ENCODE results near the gene HADHA.
"Not testable (repeated sequence)": the region's sequence is repeated elsewhere in the genome, so short reads cannot be mapped to it uniquely, and the experiment has no call there.

HADHA gene

DNA sequence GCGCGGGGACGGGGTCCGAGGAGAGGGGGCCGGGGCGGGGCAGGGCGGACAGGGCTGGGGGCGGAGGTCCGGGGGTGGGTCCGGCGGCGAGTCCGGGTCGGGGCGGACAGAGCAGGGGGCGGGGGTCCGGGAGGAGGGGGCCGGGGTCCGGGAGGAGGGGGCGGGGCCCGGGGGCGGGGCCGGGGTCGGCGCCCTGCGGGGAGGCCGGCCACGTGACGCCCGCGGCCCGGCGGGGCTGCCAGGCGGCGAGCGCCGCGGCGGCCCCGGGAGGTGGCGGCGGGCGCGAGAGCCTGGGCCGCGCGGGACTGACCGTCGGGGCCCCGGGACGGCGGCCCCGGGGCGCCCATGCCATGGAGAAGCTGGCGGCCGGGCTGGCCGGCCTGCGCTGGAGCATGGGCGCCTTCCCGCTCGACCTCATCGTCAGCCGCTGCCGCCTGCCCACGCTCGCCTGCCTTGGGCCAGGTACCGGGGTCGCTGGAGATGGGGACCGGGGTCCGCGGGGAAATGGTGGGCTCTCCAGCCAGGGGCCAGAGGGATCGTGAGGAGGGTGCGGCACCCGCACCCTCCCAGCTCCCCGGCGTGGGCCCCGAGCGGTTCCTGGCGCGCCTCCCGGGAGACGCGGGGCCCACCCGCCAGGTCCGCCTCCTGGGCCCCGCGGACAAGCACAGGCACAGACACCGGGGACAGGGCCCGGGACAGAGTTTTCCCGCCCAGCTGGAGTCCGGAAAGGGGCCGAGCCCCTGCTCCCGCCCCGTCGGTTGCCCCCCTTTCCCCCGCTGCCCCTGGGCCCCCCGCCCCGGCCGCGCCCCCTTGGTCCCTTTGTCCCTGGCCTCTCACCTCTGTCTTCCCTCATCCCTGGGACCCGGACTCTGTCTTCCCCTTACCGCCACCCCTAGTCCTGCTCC lies 71.3 kb downstream of the HADHA start, which contains the start of gene GAREM2:
TSS of gene GAREM2 (plus strand) at position 218 of the 905 bp plus-strand sequence. CDS start at position 351, 133 bp downstream.
- DNase-seq = no peak

DNA sequence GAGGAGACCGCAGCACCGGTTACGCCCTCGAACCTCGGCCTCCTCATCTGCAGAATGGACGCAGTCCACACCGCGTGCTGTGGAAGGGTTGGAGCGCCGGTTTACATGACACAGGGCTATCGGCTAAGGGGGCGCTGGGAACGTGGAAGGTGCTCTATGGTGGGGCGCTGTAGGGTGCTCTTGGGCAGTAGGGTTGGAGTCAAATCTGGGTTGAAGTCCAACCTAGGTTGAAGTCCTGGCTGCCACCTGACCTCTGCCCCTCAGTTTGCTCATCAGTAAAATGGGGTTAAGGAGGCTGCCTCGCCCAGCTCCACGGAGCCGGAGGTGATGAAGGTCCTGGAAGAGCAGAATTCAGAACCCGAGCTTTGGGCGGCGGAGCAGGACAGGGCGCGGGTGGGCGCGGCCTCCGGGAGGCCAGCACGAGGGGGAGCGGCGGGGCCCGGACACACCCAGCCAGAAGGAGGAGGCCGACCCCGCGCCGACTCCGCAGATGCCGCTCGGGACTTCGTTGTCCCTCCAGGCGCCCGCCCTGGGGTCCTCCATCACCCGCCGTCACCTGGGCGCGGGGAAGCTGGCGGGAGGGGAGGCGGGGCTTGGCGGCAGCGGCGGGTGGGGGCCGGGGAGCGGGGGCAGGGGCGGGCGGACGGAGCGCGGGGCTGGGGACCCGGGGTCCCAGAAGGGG lies 72.1 kb downstream of the HADHA start:
- DNase-seq = no peak

DNA sequence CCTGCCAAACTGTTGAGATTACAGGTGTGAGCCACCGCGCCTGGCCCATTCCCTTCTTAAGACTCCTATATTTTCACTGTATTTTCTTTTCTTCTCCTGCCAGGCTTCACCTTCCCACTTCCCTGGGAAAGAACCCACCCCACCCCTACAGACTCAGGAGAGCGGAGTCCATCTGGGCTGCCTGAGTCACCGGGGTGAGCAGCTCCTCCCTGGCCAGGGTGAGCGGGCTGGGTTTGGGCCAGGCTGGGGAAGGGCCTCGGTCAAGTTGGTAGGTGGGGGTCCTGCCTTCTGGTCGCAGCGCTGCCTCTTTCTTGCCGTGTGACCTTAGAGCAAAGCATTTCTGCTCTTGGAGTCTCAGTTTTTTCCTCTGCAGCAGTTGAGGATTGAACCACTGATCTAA lies 73.6 kb downstream of the HADHA start:
- DNase-seq = no peak

DNA sequence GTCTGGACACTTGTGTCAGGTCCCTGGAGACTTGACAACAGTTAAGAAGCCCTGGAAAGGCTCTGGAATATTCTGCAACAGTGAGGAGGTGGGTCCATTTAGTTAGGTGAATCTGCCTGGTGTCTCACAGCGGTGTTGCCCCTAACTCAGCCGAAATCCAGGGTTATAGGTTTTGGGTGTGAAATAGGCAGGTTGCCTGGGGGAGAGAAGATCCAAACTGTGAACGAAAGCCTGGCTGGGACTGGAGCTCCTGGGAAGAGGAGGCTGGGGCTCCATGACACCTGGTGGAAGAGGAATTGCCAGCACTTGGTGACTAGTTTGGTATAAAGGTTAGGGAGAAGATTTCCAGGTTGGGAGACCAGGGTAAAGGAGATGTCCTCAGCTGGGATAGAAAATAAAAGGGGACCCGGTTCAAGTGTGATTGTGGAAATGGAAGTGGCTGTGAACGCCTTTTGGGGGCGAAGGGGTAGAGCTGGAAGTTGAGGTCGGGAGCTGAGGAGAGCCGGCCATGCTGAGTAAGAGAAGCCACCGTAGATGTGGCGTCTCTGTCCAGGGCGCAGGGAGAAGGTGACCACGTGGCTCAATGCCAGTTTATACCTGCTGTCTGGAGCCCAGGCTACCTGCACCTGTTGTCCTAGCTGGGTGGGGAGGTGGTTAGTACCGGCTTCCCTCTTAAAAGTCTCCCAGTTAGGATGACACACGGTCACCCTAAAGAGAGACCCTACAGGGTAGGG lies 74.6 kb downstream of the HADHA start:
- no peak for DNase-seq

DNA sequence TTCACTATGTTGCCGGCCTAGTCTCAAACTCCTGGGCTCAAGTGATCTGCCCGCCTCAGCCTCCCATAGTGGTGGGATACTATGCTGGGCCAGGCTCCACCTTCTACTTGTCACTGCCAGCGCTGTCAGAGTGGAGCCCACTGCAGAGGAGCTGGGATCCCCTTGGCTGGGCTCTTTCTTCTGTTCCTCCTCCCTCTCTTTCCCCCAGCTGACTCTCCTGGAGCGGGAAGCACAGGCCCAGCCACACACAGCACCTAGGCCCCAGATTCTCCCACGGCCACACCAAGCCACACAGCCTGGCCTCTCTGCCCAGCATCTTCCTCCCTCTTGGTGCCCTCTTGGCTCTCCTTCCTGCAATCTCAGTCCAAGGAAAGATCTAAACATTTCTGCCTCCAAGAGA lies 75.2 kb downstream of the HADHA start:
- DNase-seq = no peak

DNA sequence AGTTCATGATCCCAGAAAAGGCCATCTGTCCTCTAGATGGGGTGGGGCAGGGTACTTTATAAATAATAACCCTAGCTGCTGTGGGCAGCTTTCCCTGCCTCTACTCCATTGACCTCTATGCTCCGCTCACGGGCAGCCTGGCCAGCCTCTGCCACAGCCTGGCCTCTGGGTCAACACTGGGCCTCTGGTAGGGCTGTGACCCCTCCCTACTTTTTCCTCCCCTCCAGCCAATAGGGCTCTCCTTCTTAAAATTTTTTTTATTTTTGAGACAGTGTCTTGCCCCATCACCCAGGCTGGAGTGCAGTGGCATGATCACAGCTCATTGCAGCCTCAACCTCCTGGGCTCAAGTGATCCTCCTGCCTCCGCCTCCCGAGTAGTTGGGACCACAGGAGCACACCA lies 75.6 kb downstream of the HADHA start:
- DNase-seq = no peak

DNA sequence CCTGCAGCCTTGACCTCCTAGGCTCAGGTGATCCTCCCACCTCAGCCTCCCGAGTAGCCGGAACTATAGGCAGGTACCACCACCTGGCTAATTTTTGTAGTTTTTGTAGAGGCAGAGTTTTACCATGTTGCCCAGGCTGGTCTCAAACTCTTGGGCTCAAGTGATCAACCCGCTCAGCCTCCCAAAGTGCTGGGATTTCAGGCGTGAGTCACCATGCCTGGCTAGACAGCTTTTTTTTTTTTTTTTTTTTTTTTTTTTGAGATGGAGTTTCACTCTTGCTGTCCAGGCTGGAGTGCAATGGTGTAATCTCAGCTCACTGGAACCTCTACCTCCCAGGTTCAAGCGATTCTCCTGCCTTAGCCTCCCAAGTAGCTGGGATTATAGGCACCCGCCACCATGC lies 77.9 kb downstream of the HADHA start:
- DNase-seq = not testable (repeated sequence)

DNA sequence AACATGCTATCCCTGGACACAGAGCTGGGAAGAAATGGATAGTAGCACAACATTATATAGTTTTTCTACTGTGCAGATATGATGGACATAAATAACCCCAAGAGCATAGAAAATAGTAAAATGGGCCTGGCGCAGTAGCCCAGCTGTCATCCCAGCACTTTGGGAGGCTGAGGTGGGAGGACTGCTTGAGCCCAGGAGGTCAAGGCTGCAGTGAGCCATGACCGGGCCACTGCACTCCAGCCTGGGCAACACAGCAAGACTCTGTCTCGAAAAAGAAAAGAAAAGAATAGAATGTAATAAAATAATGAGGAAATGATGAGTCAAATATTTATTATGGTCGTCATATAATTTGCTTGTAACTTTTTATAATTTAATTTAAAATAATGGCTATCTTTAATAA lies 79.0 kb downstream of the HADHA start:
- DNase-seq = no peak

DNA sequence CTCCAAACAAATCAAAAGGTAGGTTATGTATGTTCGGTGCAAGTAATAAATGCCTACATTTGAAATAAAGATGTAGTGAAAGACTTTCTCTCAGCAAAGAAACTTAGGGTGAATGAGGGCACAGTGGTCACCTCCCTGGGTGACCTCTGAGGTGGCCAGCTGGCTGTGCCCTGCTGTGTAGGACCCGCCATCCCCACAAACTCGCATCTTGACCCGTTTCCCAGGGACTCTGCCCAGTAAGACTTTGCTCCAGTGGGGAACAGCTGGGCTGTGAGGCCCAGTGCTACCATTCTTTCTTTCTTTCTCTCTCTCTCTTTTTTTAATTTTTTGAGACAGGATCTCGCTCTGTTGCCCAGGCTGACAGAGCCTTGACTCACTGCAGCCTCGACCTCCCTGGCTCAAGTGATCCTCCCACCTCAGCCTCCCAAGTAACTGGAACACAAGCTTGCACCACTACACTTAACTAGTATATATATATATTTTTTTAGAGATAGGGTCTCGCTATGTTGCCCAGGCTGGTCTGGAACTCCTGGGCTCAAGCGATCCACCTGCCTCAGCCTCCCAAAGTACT lies 79.7 kb downstream of the HADHA start:
- no peak for DNase-seq

DNA sequence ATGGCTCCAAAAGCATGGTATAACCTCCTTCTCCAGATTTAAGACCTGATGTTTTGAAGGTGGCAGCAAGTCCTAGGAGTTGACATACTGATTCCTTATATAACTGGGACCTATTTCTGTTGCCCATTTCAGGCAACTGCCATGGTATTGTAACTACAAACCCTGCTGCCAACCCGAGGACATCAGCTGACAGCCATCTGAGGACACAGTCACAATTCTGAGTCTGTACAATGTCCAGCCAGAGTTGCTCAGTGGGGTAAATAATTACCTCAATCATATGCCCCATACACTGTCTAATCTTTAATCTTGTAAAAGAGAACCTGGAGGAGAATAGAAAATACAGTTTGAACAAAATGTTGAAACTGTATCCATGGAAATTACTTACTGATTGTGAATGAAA lies 80.2 kb downstream of the HADHA start:
- DNase-seq = no peak

DNA sequence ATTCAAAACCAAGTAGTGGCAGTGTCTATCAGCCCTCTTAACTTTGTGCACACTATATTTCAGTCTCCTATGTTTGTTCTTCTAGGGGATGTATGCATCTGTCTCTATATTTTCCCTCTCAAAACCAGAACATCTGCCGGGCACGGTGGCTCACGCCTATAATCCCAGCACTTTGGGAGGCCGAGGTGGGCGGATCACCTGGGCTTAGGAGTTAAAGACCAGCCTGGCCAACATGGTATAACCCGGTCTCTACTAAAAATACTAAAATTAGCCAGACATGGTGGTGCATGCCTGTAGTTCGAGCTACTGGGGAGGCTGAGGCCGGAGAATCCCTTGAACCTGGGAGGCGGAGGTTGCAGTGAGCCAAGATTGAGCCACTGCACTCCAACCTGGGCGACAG lies 81.5 kb downstream of the HADHA start:
- DNase-seq = no peak

DNA sequence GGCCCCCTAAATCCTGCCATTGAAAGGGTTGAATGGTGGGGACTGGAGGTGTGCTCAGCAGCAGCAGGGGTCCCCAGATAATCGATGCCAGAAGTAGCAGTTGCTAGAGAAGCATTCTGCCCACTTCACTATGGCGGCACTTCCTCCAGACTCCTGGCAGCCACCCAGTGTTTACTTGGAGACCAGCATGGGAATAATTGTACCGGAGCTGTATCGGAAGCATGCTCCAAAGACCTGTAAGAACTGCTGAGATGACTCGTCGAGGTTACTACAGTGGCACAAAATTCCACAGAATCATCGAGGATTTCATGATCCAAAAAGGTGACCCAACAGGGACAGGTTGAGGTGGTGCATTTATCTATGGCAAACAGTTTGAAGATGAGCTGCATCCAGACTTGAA lies 82.5 kb downstream of the HADHA start:
- DNase-seq = no peak

DNA sequence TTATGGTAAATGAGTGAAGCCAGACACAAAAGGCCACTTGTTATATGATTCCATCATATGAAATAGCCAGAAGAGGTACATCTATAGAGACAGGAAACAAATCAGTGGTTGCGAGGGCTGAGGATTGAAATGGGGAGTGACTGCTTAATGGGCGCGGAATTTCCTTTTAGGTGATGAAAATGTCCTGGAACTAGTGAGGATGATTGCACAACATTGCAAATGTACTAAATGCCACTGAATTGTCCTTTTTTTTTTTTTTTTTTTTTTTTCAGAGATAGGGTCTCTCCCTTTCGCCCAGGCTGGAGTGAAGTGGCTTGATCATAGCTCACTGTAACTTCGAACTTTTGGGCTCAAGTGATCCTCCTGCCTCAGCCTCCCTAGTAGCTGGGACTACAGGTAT lies 86.9 kb downstream of the HADHA start:
- no peak for DNase-seq

DNA sequence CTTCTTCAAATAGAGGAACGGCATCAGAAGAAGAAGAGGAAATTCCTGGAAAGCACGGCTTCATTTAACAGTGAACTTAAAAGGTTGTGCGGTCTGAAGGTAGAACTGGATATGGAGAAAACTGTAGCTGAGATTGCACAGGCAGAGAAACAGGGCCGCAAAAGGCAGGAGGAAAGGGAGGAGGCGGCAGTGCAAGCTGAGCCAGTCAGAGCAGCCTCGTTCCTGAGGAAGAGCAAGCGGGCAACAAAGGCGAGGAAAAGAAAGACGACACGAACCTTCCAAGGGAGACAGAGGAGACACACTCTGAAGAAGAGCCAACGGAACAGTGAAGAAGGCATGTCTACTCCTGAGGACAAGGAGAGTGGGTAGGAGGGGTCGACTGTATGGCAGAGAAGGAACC lies 94.2 kb downstream of the HADHA start:
- no peak for DNase-seq

DNA sequence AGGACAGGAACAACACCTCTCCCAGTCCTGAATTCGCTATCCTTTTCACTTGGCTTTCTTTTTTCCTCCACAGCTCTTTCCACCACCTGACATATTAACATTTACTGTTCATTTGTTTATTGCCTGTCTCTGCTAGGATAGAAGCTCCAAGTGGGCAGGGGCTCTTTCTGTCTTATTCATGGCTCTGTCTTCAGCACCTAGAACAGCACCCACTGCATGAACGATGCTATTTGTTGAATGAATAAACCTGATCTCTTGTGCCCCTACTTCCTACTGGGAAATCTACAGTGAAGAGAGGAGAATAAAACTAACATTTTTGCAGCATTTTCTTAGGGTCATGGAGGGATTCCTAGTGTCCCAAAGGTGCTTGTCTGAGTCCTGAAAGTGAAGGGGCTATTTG lies 95.9 kb downstream of the HADHA start:
- no peak for DNase-seq

DNA sequence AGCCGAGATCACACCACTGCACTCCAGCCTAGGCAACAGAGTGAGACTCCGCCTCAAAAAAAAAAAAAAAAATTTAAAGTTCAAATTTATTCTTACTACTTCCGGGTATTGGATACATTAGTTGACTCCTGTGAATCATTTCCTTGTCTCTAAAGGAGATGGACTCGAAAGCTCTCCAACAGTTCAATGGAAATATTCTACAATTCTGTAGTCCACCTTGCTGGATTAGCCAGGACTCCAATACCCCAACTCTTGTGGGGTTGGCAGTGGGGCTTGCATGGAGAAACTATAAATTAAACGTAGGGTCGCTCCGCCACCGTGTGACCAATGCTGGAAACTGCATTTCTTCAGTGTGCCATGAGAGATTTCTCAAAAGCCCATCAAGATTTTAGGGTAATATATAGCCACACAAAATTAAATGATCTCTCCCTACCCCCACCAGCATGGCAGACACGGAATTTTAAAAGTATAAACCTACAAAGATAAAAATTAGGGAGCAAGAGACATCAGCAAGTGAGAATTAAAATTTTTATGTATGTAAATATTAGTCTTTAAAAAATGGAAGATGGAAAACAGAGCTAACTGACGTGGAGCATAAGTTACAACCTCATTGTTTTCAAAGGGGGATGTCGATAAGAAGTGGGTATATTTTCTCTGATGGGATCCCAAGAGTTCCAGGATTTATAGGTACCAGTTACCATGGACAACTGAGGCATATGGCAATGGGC lies 99.3 kb downstream of the HADHA start:
- DNase-seq = peak; percentile 51 to 56

DNA sequence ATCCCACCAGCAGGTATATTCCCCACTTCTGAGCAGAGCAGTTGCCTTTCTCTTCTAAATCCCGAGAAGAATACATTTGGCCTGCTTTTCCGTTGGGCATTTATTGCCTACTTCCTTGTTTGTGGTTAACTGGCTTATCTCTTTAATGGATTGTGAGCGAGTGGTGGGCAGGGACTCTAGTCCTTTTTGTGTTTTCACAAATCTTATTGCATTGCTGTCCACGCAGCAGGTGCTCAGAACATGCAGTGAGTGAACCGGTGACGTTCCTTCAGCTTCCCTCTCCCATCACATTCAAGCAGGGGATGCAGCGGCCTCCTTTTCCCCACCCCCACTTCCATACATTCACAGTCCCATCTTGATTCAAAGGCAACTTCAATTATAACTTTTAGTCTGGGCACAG lies 100.4 kb downstream of the HADHA start:
- no peak for DNase-seq

DNA sequence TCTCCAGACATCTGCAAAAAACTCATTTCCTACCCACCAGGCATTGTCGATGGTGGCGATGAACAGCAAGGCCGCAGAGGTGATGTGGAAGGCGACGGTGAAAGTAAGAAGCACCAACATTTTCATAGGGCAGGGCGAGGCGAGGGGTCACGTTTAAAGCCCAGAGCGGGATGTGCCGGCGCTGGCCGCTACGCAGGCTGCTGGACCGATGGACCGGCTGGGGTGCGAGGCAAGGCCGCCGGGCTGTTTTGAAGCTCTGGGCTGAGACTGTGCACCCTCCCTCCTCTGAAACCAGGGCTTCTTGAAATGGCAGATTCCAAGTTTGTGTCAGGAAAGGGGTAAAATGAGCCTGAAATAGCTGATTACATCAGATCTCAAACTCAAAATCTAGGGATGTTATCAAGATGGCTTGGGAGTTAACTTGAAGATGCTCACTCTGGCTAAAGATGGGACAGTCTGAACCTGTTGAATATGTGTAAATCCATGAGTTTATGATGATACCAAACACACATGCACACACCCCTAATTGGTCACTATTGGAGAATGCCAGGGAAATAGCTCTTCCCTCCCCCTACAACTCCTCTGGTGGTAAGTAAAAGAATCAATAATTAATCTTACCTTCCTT lies 103.2 kb downstream of the HADHA start:
- no peak for DNase-seq

Data from stimulated activated CD4-positive, alpha-beta T cell treated with anti-CD3 and anti-CD28 coated beads, Interleukin-4, amount 100 ng/mL, for 4 hours (primary cell).